Measurements from ENCODE around the gene FGF2. TPM values are rescaled to one million over a fixed set of nuclear protein-coding genes. Genes with fewer than 3 reads are reported as not detected.

The FGF2 gene
- total and polyA plus RNA-seq, 2 experiments from 2014 or later: 3.2 to 3.4 TPM

- no peak overlapping the region for H3K27ac ChIP-seq
- H3K36me3 ChIP-seq: no peaks in the 10 kb centered on the region
- H3K27me3 ChIP-seq: no peaks in the 10 kb centered on the region
- H3K4me3 ChIP-seq: no peak overlapping the region
- no peak for TF ChIP-seq CTCF (IDR thresholded peaks at IDR 0.05; ENCODE audit: low read depth, low read length)
- DNase-seq (ENCODE audit: low read depth in 1 of 2, low spot score in 1 of 2): no peak
- H3K4me1 ChIP-seq (ENCODE audit: low read depth): no peaks in the 10 kb centered on the region
- H3K9me3 ChIP-seq (ENCODE audit: low read depth): no peaks in the 10 kb centered on the region
These were observed 49.3 kb downstream of the FGF2 start for GRCh38 chr4:122875949-122876348.

DNA sequence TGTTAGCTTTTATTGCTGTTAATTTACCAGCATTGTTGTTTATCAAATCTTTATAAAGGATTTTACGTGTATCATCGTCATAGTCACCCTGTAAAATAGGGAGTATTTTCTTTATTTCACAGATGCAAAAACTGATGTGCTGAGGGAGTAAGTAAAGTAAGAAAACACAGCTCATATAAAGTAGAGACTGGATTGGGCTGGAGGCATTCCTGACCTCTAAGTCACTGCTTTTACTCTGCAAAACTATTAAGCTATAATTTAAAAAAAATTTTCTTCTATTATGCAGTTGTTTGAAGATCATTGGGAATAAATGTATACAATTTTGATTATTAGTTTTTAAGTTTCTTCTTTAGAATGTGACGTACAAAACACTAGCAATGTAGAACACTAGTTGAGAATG is 49.8 kb downstream of the FGF2 start:
- no peak for TF ChIP-seq CTCF (IDR thresholded peaks at IDR 0.05; ENCODE audit: low read depth, low read length)
- Histone ChIP-seq H3K27ac (no peak overlapping the region), H3K9me3 (ENCODE audit: low read depth) (no peaks in the 10 kb centered on the region), H3K4me1 (ENCODE audit: low read depth) (no peaks in the 10 kb centered on the region), H3K36me3 (no peaks in the 10 kb centered on the region), H3K27me3 (no peaks in the 10 kb centered on the region), H3K4me3 (no peak overlapping the region)
- no peak for DNase-seq (ENCODE audit: low read depth in 1 of 2, low spot score in 1 of 2)

GRCh38 chr4:122879001-122879400 is 52.4 kb downstream of the FGF2 start:
- H3K36me3 ChIP-seq: no peaks in the 10 kb centered on the region
- no peak for DNase-seq (ENCODE audit: low read depth in 1 of 2, low spot score in 1 of 2)
- H3K27ac ChIP-seq: no peak overlapping the region
- TF ChIP-seq CTCF (IDR thresholded peaks at IDR 0.05; ENCODE audit: low read depth, low read length): no peak
- H3K27me3 ChIP-seq: no peaks in the 10 kb centered on the region
- H3K4me1 ChIP-seq (ENCODE audit: low read depth): no peaks in the 10 kb centered on the region
- no peak overlapping the region for H3K4me3 ChIP-seq
- no peaks in the 10 kb centered on the region for H3K9me3 ChIP-seq (ENCODE audit: low read depth)

- H3K9me3 ChIP-seq (ENCODE audit: low read depth): no peaks in the 10 kb centered on the region
- TF ChIP-seq CTCF (IDR thresholded peaks at IDR 0.05; ENCODE audit: low read depth, low read length): no peak
- no peaks in the 10 kb centered on the region for H3K27me3 ChIP-seq
- H3K36me3 ChIP-seq: no peaks in the 10 kb centered on the region
- H3K4me3 ChIP-seq: no peak overlapping the region
- no peaks in the 10 kb centered on the region for H3K4me1 ChIP-seq (ENCODE audit: low read depth)
- no peak overlapping the region for H3K27ac ChIP-seq
- no peak for DNase-seq (ENCODE audit: low read depth in 1 of 2, low spot score in 1 of 2)
These were observed 56.5 kb downstream of the FGF2 start for GRCh38 chr4:122882857-122883735.

GRCh38 chr4:122884499-122884898 is 57.9 kb downstream of the FGF2 start:
- Histone ChIP-seq H3K27ac (no peak overlapping the region), H3K27me3 (no peaks in the 10 kb centered on the region), H3K36me3 (no peaks in the 10 kb centered on the region), H3K4me3 (no peak overlapping the region), H3K9me3 (ENCODE audit: low read depth) (no peaks in the 10 kb centered on the region), H3K4me1 (ENCODE audit: low read depth) (no peaks in the 10 kb centered on the region)
- TF ChIP-seq CTCF (IDR thresholded peaks at IDR 0.05; ENCODE audit: low read depth, low read length): no peak
- no peak for DNase-seq (ENCODE audit: low read depth in 1 of 2, low spot score in 1 of 2)
